Stomach (tissue), 19 donors: ENCODE measurements around the gene IFIH1. TPM values are rescaled to one million over a fixed set of nuclear protein-coding genes. Genes with fewer than 3 reads are reported as not detected.

ENCODE experiments used
- DNase-seq, 2 donors: peaks; one replicate each; pipeline versions ENCODE4 v3.0.0 to v3.0.0-alpha.2; 2013 to 2019
- H3K27ac ChIP-seq, 5 donors: fragments of 200-600 bp in 4 of 5; sonication (generic) in 4 of 5; one replicate each; pipeline ENCODE4 v1.5.1; 2013 to 2019; ENCODE audit warnings: mild to moderate bottlenecking in 1 of 5, moderate library complexity in 1 of 5
- H3K27me3 ChIP-seq, 3 donors: fragments of 200-600 bp; sonication (generic); one replicate each; pipeline ENCODE4 v1.5.1; 2017 to 2019; ENCODE audit warnings: mixed run types in 1 of 3
- H3K36me3 ChIP-seq, 4 donors: fragments of 200-600 bp; sonication (generic); 1 replicate in 3 of 4; 2 replicates in 1 of 4; pipeline ENCODE4 v1.5.1; 2016 to 2019
- H3K4me1 ChIP-seq, 4 donors: fragments of 200-600 bp; sonication (generic); one replicate each; pipeline ENCODE4 v1.5.1; 2016 to 2019
- H3K4me3 ChIP-seq, 4 donors: fragments of 200-600 bp; sonication (generic) in 3 of 4; one replicate each; pipeline ENCODE4 v1.5.1; 2016 to 2019; ENCODE audit warnings: mild to moderate bottlenecking in 1 of 4
- H3K9me3 ChIP-seq, 4 donors: fragments of 200-600 bp; sonication (generic); one replicate each; pipeline ENCODE4 v1.5.1; 2016 to 2019
- EP300 ChIP-seq: sonication (generic); formaldehyde crosslinking; IDR thresholded peaks from one replicate; pipeline ENCODE4 v1.6.1; 2017; ENCODE audit warnings: antibody characterized with exemption
- POLR2A ChIP-seq, 4 donors: fragments of 450-650 bp; IDR thresholded peaks; one replicate each; pipeline ENCODE4 v1.6.1; 2016; ENCODE audit warnings: antibody characterized with exemption in 4 of 4, control low read depth in 2 of 4, mild to moderate bottlenecking in 1 of 4, moderate library complexity in 1 of 4
- POLR2AphosphoS5 ChIP-seq, 3 donors: sonication (generic); formaldehyde crosslinking; IDR thresholded peaks; one replicate each; pipeline ENCODE4 v1.6.1; 2016; ENCODE audit warnings: antibody characterized with exemption in 3 of 3
- WGBS, 5 donors: extraction: QIAGEN DNeasy Blood & Tissue Kit in 3 of 5; methylation state at CpG; one replicate each; pipeline versions ENCODE4 v1.1.5 to v1.1.7; 2013 to 2018; 5-methylcytosine and 5-hydroxymethylcytosine counted together
- intact Hi-C: fragments of 100-400 bp; cut with DNase I; formaldehyde crosslinking; loops from one replicate; pipeline ENCODE4 v1.15.1; 2023; ENCODE audit warnings: low total_unique reads
- long read RNA-seq, 10 donors: transcript quantifications; one replicate each; lab custom pipeline, GENCODE V29; 2026
- polyA plus RNA-seq, 3 donors: library from polyadenylated mRNA; stranded (reverse); fragments of 200-250 nt; gene quantifications; one replicate each; pipeline ENCODE4 v1.2.3, GENCODE V29; 2013
- total RNA-seq, 5 donors: library from RNA; depleted of rRNA; stranded (reverse); fragments of >200 nt; gene quantifications; one replicate each; pipeline versions ENCODE4 v1.1.0 to v1.2.3, GENCODE V29; 2014 to 2016
- TF ChIP-seq, protein P1 (sequence below), 7 experiments: fragments of 450-650 bp in 4 of 7; fragments of 200-600 bp in 3 of 7; sonication (generic) in 3 of 7; IDR thresholded peaks; one replicate each; pipeline ENCODE4 v1.5.1; 2016 to 2019; ENCODE audit warnings: antibody characterized with exemption in 7 of 7, control low read depth in 2 of 7, mild to moderate bottlenecking in 1 of 7
- donor health status: healthy with polysubstance abuse.
- donor health status: Bipolar disorder and iron deficiency.
- donor health status: healthy.

The IFIH1 gene
- total RNA-seq (10 to 100 TPM in 3 of 5 donors, 1 to 10 TPM in 2; 2.6 to 37.5 (median 11.2) TPM), polyA plus RNA-seq (10 to 100 TPM in 1 of 3 donors, 1 to 10 TPM in 2; 6.4 to 10.7 (median 9.5) TPM)
- long read RNA-seq, donor 1: 0 reads
- long read RNA-seq, donor 2, partial matches to known transcripts: 0 of 1 reads
- long read RNA-seq, donor 2, other reads (novel, unspliced or antisense): 0 of 1 reads
- long read RNA-seq, donor 3: 0 reads
- long read RNA-seq, donor 4: 0 reads
- long read RNA-seq, donor 5, partial matches to known transcripts: 0 of 2 reads
- long read RNA-seq, donor 5, other reads (novel, unspliced or antisense): 0 of 2 reads
- long read RNA-seq, donor 6: 0 reads
- long read RNA-seq, donor 7, partial matches to known transcripts: 0 of 2 reads
- long read RNA-seq, donor 7, other reads (novel, unspliced or antisense): 0 of 2 reads
- long read RNA-seq, donor 8, partial matches to known transcripts: 0 of 1 reads
- long read RNA-seq, donor 8, other reads (novel, unspliced or antisense): 0 of 1 reads
- long read RNA-seq, donor 9, partial matches to known transcripts: 0 of 2 reads
- long read RNA-seq, donor 9, other reads (novel, unspliced or antisense): 0 of 2 reads
- long read RNA-seq, donor 10: 0 reads

DNA sequence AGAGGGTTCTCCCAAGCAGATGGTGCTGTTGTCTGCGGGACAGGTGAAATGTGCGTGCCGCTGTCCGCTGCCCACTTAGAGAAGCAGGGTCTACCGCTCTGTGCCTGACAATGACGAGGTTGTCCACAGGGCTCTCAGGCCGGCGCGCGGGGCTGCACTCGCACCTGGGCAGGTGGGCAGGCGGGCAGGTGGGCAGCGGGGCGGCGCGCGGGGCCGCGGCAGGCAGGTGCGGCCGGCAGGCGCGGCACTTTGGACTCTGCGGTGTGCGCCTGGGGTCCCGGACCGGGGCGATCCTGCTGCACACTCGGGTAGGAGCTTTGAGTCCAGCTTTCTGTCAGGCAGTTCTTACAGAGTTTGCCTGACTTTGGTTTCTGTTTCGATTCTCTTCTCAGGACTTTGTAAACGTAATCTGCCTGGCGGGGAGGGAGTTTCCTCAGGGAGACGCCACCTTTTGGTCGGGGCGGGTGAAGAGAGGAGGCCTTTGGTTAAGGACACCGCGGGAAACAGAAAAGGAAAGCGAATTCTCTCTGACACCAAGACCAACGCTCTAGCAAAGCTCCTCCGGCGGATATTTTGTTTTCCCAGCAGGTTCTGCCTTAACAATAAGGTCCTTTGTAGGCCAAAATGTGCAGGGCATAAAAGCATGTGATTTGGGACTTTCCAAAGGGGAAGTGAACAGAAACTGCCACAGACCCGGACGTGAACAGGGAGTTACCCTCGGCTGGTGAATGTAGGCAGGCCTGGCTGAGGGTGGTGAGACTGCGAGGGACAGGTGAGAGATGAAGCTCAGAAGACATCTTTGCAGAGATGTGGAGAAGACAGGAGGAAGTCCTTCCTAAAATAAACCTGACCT, at the start of gene IFIH1:
TSS of gene IFIH1 (minus strand) at position 357 of the 853 bp plus-strand sequence. CDS start 377 bp downstream, outside the sequence.
- peak; percentile 63 to 68 (median 64) for TF ChIP-seq POLR2AphosphoS5 (IDR thresholded peaks at IDR 0.05)
- no peak for TF ChIP-seq POLR2A (IDR thresholded peaks at IDR 0.05)
- TF ChIP-seq EP300: no peak
- TF ChIP-seq, protein P1, sequence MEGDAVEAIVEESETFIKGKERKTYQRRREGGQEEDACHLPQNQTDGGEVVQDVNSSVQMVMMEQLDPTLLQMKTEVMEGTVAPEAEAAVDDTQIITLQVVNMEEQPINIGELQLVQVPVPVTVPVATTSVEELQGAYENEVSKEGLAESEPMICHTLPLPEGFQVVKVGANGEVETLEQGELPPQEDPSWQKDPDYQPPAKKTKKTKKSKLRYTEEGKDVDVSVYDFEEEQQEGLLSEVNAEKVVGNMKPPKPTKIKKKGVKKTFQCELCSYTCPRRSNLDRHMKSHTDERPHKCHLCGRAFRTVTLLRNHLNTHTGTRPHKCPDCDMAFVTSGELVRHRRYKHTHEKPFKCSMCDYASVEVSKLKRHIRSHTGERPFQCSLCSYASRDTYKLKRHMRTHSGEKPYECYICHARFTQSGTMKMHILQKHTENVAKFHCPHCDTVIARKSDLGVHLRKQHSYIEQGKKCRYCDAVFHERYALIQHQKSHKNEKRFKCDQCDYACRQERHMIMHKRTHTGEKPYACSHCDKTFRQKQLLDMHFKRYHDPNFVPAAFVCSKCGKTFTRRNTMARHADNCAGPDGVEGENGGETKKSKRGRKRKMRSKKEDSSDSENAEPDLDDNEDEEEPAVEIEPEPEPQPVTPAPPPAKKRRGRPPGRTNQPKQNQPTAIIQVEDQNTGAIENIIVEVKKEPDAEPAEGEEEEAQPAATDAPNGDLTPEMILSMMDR (IDR thresholded peaks at IDR 0.05): peak in 3 of 7 experiments; percentile 22 to 41 (median 27)
- intact Hi-C loops: no loop called here
- peaks cover 15 to 53% (median 38%) of the 10 kb centered on the region in 4 donors for H3K4me1 ChIP-seq
- DNase-seq: peak; percentile 88 to 95
- H3K36me3 ChIP-seq: no peaks in the 10 kb centered on the region
- no peaks in the 10 kb centered on the region for H3K9me3 ChIP-seq
- 1 to 2% (median 1%) methylated on average over 22 to 45 of the region's 45 CpGs for WGBS, 5 donors
- H3K27ac ChIP-seq: peak within 1 kb of the TSS; percentile 91 to 97 (median 93)
- peak within 1 kb of the TSS; percentile 75 to 97 (median 85) for H3K4me3 ChIP-seq
- H3K27me3 ChIP-seq: no peaks in the 10 kb centered on the region

DNA sequence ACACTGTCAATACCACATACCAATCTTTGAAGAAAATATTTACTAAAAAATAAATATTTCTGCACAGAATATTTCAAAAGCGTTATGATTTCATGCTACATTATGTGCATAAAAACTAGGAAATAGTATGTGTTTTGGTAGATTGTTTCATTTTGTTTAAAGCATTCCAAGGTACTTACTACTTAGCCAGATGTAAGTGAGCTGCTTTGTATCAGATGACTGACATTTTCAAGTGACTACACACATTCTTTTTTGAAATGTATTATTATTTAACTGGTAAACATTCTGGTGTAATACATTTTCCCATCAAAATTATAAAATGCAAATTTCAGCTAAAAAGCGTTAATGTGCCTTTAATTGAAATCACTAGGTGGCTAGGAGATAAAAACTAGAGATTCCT, 46.9 kb upstream of the IFIH1 start:
- Histone ChIP-seq H3K4me1 (peaks cover 0 to 15% (median 2%) of the 10 kb centered on the region in 4 donors), H3K9me3 (no peaks in the 10 kb centered on the region), H3K36me3 (peaks cover 0 to 15% (median 3%) of the 10 kb centered on the region in 4 donors), H3K27me3 (no peaks in the 10 kb centered on the region), H3K27ac (no peak overlapping the region), H3K4me3 (no peak overlapping the region)
- no peak for DNase-seq
- TF ChIP-seq POLR2AphosphoS5 (IDR thresholded peaks at IDR 0.05) (no peak), EP300 (no peak), POLR2A (IDR thresholded peaks at IDR 0.05) (no peak)
- TF ChIP-seq, protein P1 (IDR thresholded peaks at IDR 0.05): no peak
- 82 to 90% (median 86%) methylated on average over 2 of the region's 2 CpGs for WGBS, 5 donors
- intact Hi-C loops: no loop called here

DNA sequence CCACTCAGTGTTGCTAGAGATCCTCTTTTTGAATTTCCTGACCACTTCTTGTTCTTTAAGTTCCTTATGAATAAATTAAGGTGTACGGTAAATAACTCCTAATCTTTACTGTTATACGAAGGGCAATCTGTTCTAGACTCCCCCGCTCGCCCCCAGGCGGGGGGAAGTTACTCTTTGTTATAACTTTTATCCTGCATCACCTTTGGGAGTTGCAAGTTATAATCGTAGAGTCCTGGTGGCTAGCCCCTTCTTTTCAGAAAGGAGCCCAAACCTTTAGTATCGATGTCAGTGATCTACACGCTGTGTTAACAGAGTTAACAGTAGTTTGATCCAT, 26.1 kb upstream of the IFIH1 start:
- DNase-seq: peak in 1 of 2 donors; percentile 27
- TF ChIP-seq POLR2A (IDR thresholded peaks at IDR 0.05) (no peak), POLR2AphosphoS5 (IDR thresholded peaks at IDR 0.05) (no peak), EP300 (no peak)
- TF ChIP-seq, protein P1 (IDR thresholded peaks at IDR 0.05): no peak
- H3K27ac ChIP-seq: peak overlapping the region; percentile 90 to 97 (median 94)
- no peaks in the 10 kb centered on the region for H3K9me3 ChIP-seq
- WGBS, 5 donors: 1 to 8% (median 3%) methylated on average over 8 of the region's 8 CpGs
- H3K4me3 ChIP-seq: peak overlapping the region; percentile 73 to 92 (median 83)
- intact Hi-C loops: no loop called here
- H3K27me3 ChIP-seq: no peaks in the 10 kb centered on the region
- H3K4me1 ChIP-seq: peaks cover 0 to 31% (median 10%) of the 10 kb centered on the region in 4 donors
- H3K36me3 ChIP-seq: peaks cover 0 to 4% (median 0%) of the 10 kb centered on the region in 4 donors
